ENCODE data around the gene ANXA3.
A peak's percentile ranks its signal among the peaks of the same experiment; 100 is the strongest.

DNA sequence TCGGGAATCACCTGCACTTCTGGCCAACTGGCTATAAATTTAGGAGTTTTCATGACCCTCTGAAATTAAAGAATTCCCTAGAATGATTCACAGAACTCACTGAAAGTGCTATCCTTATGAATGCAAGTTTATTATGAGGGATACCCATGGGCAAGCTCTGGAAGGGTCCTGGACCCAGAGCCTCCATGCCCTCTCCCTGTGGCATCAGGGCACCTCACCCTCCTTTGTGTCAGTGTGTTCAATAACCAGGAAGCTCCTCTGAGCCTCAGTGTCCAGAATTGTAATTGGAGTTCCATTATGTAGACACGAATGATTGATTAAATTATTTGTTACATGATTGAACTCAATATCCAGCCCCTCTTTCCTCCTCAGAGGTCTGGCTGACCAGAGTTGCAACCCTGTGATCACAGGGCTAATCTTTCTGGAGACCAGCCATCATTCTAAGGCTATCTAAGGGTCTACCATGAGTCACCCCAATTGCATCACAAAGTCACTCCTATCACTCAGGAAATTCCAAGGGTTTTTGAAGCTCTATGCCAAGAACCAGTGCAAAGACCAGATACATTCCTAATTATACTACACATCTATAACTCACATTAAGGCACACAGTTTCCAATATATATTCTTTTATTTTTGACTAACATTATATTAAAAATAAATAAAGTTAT is 8.9 kb downstream of the ANXA3 start:
- TF ChIP-seq CTCF (IDR thresholded peaks at IDR 0.05; ENCODE audit: extremely low read depth in 1 of 2, insufficient read depth in 1 of 2, low read depth in 1 of 2, low read length in 2 of 2) (no peak), POLR2A (IDR thresholded peaks at IDR 0.05; ENCODE audit: low read depth, low read length) (peak; percentile 9)
